ENCODE results near the gene BCAR3.
"Not testable (repeated sequence)": the region's sequence is repeated elsewhere in the genome, so short reads cannot be mapped to it uniquely, and the experiment has no call there.

The BCAR3 gene

DNA sequence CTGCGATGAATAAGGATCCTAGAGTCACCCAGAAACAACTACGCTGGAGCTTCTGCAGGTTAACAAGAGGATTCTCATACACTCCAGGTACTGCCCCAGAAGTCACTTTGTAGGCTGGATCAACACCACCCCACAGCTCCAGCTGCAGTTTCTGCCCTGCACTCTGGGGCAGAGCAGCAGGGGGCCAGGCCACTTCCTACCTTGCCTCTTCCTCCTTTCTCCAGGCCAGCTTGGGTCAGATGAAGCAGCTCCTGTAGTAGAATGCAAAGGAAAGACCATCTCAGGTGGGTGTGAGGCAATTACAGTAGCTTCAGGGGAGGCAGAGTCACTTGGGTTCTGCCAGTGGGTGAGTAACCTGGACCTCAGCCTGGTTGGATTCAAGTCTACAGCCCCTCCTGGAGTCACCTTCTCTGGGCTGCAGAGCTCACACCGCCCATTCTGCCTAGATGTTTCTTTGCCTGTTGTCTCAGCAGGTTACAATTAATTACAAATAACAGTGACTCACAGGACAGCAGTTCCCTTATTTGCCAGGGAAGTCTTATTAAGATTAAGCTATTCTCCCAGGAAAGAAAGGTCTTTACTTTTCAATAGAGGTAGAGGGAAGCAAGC lies 24.4 kb upstream of the BCAR3 start:
- no peak for DNase-seq (ENCODE audit: low read depth in 3 of 3)

DNA sequence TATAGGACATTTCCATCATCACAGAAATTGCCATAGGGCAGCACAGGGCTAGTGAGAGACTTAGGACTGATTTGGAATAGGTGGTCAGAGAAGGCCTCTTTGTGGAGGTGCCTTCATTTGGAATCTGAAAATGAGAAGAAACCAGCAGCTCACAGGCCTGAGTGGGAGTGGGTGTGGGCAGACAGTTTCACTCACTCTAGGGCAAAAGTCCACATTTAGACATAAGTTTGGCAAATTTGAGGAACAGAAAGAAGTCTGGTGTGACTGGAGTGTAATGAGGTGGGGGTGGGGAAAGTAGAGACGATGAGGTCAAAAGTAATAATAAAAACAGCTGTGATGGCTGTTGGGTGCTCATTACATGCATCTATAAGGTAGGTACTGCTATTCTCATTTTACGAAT lies 22.4 kb upstream of the BCAR3 start:
- no peak for DNase-seq (ENCODE audit: low read depth in 3 of 3)

DNA sequence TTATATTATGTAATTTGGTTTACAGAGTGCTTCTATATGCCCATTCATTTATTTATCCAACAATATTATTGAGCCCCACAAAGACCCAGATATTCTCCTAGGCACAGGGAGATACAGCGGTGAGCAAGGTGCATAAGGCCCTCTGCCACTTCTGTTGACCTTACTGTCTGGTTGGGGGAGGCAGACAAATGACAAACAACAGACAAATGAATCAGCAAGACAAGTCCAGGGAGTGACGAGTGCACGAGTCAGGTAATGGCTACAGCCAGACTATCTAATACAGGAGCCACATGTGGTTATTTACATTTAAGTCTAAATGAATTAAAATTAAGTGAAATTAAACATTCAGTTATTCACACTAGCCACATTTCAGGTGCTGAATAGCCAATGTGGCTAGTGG lies 22.0 kb upstream of the BCAR3 start:
- DNase-seq (ENCODE audit: low read depth in 3 of 3), result no peak

DNA sequence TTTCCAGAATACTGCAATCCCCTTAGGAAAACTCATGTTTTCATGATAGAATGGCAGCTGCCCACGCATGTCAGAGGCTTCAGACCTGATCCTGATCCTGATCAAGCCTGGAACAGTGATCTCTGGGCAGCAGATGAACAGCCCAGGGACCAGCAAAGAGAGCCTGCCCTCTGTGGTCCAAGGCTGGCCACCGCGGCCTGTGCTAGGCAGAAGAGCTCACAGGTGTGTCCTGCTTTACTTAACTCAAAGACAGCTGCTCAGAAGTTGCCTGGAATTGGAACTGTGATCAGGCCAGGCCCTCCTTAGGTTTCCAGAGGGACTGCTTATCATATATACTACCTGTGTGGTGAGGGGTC lies 21.2 kb upstream of the BCAR3 start:
- DNase-seq (ENCODE audit: low read depth in 3 of 3), result no peak

DNA sequence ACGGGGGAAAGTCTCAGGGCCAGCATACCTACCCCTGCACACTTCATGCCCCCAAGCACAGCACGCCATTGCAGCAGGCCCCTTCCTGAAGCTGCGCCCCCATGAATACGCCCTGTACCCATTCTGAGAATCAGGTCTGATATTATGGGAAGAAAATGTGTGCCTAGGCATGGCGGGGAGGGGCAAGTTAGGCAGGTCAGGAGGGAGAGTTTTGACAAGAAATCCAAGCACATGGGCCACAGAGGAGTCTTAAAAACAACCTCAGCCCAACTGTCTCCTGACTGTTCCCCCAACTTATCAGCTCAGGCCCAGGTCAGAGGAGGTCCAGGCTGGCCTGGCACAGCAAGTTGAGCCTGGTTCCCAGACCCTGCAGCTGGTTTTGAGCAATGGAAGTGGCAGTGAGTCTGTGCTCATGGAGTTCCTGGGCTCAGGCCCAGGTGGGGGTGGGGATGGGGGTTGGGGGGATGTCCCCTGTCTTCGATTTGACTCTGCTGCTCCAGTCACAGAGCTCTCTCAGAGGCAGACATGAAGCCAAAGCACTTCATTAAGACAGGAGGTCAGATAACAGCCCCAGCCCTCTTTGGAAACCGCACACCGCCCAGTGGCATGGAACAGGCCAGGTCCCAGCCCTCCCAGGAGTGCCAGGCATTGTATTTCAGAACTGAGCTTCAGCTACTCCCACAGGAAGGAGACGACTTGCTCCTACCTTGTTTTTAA lies 20.6 kb upstream of the BCAR3 start:
- DNase-seq (ENCODE audit: low read depth in 3 of 3), result no peak

DNA sequence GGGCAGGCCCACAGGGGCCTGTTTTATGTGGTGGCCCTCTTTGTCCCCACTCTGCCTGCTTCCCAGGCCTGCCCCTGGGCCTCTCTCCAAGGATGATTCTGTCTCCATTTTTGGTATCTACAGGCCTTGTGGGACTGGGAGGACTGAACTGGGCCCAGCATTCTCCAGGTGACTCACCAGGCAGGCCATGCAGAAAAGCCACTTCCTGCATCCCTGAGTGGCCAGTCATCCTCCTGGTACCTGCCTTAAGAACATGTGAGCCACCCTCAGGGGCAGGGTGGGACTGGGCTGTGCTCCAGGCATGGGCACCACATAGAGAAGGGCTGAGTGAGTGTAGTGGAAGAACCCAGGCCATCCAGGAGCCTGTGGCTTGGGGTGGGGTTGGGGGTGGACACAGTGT lies 20.0 kb upstream of the BCAR3 start:
- no peak for DNase-seq (ENCODE audit: low read depth in 3 of 3)

DNA sequence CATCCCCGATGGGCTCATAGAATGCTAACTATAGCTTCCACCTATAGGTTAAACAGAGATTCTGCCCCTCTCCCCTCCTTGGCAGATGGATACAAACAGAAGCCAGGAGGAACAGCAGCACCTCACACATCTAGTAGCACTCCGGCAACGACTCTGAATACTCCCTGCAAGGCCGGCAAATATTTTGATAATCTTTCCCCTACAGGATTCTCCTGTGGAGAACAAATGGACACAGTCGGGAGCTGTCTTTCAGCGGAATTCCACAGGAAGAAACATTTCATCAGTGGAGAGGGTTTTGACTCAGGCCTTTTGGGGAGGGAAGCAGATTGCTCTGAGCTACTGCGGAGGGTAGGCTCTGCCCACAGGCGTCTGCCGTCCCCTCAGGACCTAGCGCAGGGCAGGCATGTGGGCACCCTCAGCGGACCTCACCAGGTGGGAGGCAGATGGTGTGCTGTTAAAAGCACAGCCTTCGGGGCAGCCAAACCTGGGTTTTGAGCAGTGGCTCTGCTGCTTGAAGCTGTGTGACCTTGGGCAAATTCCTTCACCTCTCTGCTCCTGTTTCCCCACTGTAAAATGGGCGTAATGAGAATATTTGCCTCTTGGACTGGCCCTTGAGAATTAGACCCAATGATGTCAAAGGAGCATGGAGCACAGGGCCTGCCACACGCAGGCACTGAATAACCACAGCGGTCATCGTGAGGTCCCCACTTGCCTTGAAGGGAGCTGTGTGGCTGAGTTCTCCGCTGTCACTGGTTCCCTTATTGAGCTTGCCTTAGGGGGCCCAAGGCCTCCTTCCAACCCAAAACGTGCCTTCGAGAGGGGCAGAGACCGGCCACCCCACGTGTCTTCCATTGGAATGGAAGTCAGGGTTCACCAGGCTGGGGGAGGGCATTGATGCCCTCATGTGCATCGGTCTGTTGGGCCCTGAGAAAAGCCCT lies 19.2 kb upstream of the BCAR3 start:
- DNase-seq (ENCODE audit: low read depth in 3 of 3), result no peak

DNA sequence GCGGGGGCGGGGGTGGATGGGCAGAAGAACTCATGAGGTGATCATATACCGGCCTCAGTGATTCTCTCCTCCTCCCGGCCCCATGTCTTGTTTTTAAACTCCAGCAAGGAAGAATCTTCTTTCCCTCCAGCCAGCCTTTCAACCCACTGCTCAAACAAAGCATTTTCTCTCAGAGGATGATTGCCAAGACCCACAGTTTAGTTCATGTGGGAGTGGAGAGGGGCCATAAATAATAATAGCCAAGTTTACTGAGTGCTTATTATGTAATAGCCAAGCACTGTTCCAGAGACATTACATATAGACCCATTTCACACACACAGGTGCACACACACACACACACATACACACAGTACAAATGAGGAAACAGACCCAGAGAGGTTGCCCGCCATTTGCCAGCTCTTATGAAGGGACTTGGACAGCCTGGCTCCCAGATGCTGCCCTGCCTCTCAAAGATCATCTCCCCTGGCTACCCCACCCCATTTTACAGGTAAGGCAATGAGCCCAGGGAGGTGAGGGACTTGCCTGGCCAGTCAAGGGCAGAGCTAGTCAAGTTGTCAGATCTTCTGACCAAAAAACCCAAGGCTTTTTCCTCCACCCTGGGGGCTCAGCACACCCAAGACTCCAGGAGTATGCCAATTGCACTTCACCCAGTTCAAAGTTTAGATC lies 18.0 kb upstream of the BCAR3 start:
- no peak for DNase-seq (ENCODE audit: low read depth in 3 of 3)

DNA sequence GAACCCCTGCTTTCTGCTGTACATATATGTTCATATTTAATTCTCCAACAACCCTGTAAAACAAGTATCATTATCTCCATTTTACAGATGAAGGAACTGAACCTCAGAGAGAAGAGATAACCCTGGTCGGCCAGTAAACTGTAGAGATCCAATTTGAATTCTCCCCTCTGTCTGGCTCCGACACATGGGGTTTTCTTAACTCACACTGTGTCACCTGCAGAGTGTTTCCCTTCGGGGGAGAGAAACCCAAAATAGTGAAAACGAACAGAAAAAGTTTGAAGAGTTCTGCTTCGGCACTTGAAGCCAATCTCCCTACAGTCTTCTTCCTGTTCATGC lies 17.4 kb upstream of the BCAR3 start:
- DNase-seq (ENCODE audit: low read depth in 3 of 3), result no peak

DNA sequence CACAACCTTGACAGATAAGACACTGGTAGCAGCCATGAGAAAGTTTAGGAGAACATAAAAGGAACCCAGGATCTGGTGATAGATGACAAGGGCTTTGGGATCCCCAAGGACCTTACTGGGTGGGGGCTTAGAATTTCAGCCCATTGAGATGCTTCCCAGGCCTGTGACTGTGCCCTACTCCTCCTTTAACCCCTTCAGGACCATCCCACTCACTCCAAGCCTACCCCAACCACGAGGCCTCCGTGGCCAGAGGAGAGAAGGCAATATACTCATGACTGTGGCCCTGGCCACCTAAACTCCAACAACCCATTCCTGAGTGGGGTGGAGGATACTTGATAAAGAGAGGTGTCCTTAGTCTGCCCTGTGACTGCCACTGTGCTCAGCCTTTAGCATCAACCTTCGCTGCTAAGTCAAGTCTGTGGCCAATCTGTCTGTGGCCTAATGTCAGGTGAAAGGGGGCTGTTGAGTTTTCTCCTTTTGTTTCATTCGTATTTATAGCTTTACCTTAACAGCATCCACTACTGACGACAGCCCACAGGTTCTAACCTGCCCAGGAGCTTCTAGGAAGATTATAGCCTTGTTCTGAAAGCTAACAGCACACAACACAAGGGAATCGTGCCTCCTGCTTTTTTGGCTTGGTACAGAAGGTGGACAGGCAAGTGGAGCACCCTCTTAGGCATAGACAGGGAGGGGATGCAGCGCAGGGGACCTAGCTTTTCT lies 16.9 kb upstream of the BCAR3 start:
- DNase-seq (ENCODE audit: low read depth in 3 of 3), result no peak

DNA sequence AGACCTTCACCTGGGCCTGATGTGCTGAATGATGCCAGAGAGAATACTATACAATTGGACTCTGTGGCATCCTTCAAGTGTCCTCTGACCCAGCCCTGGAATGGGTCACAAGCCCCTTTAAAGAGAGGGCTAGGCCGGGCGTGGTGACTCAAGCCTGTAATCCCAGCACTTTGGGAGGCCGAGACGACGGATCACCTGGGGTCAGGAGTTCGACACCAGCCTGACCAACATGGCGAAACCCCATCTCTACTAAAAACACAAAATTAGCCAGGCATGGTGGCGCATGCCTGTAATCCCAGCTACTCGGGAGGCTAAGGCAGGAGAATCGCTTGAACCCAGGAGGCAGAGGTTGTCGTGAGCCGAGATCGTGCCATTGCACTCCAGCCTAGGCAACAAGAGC lies 15.9 kb upstream of the BCAR3 start:
- not testable (repeated sequence) for DNase-seq (ENCODE audit: low read depth in 3 of 3)

DNA sequence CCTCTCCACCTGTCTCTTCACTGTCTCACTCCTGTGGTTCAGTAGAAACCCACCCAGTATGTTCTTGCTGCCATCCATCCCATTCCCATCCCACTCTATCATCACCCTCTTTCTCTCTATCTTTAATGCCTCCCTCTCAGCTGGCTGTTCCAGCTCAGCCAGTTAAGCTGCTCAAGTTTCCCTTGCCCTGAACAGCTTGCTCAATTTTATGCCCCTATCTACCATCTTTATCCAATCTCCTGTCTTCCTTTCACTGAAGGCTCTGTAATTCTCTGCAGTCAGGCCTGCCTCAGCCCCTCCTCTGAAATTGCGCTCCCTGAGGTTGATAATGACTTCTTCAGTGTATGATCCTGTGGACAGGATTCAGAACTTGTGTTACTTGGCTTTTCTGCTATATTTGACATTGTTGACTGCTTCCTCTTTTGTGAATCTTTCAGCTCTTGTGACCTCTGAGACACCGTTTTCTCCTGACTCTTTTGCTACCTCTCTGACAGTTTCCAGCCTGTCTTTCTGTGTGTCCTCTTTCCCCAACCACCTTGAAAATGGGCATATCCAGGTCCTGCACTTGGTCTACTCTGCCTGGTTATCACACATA lies 13.9 kb upstream of the BCAR3 start:
- DNase-seq (ENCODE audit: low read depth in 3 of 3), result no peak

DNA sequence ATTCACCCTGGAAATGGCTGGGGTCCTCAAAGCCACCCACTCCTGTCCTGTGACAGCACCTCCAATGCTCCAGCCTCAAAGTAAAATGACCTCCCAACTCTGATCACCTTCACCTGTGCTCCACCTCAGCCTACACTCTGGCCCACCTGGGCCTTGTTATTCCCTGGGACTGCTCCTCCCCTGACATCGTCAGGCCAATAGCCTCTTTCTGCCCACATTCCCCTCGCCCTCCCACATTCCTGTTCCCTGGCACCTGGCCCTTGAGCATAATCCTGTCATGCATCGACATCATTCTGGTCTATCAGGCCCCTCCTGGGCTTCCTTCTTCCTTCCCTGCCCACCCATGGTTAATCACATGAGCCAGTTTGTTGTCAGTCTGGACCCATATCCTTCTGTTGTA lies 13.2 kb upstream of the BCAR3 start:
- no peak for DNase-seq (ENCODE audit: low read depth in 3 of 3)

DNA sequence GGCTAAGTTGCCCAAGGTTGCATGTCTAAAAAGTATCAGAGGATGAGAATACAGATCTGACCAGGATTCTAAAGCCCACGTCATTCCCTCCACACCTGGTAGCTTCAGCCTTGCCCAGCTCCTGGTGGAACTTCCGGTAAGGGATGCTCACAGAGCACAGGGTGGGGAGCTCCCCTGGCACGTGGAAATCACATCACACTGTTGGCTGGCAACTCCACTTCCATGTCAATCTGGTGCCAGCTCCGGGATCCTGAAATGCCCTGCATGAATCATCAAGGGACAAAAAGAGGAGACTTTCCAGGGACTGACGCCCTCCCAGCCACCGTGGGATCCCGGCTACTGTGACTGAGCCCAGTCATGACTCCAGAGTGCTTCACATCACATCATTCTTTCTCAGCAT lies 12.4 kb upstream of the BCAR3 start:
- no peak for DNase-seq (ENCODE audit: low read depth in 3 of 3)

DNA sequence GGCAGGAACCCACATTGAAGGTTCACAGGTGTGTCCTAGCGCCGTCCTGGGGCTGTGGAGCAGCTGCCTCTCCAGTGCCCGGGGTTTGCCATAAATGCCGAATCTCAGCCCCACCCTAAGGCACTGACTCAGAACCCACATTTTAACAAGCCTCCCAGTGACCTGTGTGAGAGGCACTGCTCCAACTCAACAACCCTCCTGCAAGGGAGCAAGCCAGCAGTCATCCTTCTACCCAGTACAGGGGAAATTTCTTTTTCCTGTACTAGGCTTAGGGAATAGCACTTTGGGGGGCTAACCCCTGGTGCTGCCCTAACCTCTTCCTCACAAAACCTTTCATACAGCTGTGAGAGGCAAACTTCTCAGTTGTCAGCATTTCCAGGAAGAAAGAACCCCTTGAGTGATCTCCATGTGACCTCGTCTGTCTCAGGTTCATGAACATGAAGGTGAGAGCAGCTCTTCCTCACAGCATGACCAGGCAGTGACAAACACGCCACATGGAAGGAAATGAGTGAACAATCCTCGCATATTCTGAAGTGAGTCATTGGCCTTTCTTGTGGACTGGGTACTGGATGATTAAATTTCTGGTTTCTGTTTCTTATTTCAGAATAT lies 11.4 kb upstream of the BCAR3 start:
- no peak for DNase-seq (ENCODE audit: low read depth in 3 of 3)

DNA sequence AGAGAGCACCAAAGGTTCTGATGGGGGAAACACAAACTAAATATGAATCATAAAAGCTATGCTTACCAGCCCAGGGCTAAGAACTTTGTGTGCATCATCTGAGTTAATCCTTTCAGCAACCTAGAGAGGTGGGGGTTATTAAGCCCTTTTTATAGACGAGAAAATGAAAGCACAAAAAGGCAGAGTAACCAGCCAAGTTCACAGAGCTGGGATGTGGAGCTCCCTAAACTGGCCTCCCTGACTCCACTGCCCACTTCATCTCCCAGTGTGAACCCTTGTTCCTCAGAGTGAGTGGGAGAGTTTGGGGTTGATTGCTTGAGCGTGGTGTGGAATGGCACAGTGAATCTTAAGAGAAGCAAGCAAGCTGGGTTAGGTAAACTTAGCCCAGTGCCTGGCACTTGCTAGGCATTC lies 10.8 kb upstream of the BCAR3 start:
- DNase-seq (ENCODE audit: low read depth in 3 of 3), result no peak

DNA sequence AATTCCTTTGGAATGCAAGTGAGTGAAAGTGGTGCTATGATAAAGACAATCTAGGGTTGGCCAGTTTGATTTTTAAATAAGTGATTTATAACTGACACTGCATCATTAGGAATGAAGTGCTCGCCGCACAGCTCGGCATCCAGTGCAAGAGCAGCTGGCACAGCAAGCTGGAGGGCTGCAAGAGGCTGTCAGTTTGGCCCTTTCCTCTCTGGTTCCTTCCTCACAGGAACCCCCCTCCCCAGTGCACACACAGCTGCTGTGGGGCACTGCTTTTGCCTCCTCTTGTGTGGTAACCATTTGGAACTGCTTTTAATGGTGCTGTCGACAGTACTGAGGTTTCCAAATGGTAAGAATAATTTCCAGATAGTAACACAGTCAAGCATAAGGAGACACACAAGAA lies 10.4 kb upstream of the BCAR3 start:
- DNase-seq (ENCODE audit: low read depth in 3 of 3), result no peak

DNA sequence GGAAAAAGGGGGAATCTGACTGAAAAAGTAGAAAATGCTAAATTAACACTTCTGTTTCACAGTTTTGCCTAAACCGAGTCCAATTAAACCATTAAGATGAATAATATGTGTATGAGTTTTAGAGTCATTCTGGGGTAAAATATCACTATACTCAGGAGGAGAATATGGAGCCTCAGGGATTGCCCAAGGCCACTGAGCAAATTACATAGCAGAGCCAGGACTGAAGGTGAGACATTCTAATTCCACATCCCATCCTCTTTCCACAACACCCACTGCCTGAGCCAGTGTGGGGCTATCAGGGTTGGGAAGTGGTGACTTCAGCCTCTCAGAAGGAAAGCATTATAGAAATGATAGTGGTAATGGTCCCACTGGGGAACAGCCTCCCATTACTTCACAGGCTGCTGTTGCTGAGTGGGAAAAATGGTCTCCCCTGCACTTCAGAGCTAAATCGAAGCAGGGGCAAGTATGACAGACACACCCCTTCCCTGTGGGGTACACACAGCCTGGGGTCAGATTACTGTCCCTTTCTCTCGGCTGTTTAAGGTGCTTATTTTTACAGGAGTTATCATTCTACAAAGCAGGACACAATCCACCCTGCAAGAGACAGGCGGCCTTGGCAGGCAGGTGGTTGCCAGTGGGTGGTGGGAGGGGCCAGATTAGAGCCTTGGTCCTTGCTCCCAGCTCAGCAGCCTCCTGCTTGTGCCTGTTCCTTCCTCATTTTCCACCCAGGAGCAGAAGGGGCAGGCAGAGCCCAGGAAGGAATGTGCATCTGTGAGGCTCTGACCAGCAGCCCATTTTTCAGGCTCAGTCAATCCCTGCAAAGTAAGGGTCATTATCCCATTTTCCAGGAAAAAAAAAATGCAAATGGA lies 9.5 kb upstream of the BCAR3 start:
- DNase-seq (ENCODE audit: low read depth in 3 of 3), result no peak

DNA sequence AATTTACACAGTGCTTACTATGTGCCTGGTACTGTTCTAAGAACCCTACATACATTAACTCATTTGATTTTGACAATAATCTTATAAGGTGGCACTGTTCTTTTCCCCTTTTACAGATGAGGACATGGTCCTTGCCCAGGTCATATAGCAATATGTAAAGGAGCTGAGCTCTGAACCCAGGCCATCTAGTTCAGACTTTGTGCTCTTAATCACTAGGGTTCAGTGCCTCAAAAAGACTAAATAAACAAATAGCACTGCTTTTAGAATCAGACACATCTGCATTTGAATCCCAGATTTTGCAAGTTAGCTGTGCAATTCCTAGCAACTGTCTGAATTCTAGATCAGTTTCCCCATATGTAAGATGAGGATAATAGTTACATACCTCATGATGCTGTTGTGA lies 8.7 kb upstream of the BCAR3 start:
- no peak for DNase-seq (ENCODE audit: low read depth in 3 of 3)

All from stimulated activated CD4-positive, alpha-beta T cell treated with anti-CD3 and anti-CD28 coated beads, TNF-alpha, amount 100 ng/mL, for 4 hours (primary cell).